ENCODE results near the gene LRIG1. TPM values are rescaled to one million over a fixed set of nuclear protein-coding genes. Genes with fewer than 3 reads are reported as not detected.

LRIG1 gene
- total RNA-seq, 3 donors from 2014 or later = 66.1 to 227 (median 131) TPM

- no peaks in the 10 kb centered on the region for H3K27me3 ChIP-seq
- DNase-seq (ENCODE audit: low spot score in 2 of 2) = no peak
- peaks cover 3% of the 10 kb centered on the region for H3K36me3 ChIP-seq
- H3K9me3 ChIP-seq = no peaks in the 10 kb centered on the region
- intact Hi-C loops (cut with DNase I; ENCODE audit: low total_unique reads) = no loop called here
- no peaks in the 10 kb centered on the region for H3K4me1 ChIP-seq
- TF ChIP-seq POLR2AphosphoS5 (IDR thresholded peaks at IDR 0.05) = no peak
- no peak for TF ChIP-seq POLR2A (IDR thresholded peaks at IDR 0.05)
- H3K27ac ChIP-seq = no peak overlapping the region
- H3K4me3 ChIP-seq = no peak overlapping the region
Observed at GRCh38 chr3:66410976-66411375, 89.8 kb downstream of the LRIG1 start.

DNA sequence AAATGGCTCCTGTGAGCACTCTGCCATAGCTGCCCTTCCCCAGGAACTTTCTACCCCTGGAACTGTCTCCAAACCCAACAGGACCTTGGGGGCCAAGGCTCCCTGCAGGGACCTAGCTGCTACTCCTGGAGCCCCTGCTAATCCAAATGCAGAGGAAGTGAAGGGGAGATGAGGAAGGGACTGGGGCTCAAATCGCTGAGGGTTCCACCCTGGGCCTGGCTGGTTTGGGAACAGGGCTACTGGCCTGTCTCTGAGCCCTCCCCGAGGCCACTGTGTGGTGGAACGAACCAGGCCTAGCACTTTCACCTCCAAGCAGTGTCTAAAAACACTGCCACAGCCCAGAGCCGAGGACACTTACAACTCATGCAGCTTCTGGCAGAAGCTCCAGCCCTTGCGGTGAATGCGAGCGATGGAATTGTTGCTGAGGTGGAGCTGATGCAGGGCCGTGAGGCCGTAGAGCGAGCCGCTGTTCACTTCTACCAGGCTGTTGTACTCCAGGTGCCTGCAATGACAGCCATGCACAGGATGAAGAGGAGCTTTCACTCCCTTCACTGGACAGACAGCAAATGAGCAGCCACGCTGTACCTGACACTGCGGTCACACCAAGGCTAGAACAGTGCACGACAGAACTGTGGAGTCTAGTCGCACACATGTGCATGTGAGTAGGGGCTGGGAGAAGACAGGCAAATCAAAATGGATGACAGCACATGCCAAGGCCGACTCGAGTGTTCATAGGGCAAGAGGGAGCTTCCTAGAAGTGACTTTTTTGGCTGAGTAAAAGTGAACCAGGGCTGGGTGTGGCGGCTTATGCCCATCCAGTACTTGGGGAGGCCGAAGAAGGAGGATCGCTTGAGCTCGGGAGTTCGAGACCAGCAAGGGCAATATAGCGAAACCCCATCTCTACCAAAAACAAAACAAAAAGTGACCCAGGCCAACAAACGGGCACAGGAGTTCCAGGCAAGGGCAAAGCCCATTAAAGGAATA, 90.8 kb downstream of the LRIG1 start:
- H3K9me3 ChIP-seq = no peaks in the 10 kb centered on the region
- intact Hi-C loops (cut with DNase I; ENCODE audit: low total_unique reads) = loop anchor here (10.0 kb wide), 1 partner anchor 385 kb away; no protein-coding TSS in a partner anchor
- no peak overlapping the region for H3K4me3 ChIP-seq
- no peaks in the 10 kb centered on the region for H3K4me1 ChIP-seq
- H3K27me3 ChIP-seq = no peaks in the 10 kb centered on the region
- H3K36me3 ChIP-seq = peaks cover 3% of the 10 kb centered on the region
- peak overlapping the region in 1 of 2 donors; percentile 19 for H3K27ac ChIP-seq
- DNase-seq (ENCODE audit: low spot score in 2 of 2) = no peak
- no peak for TF ChIP-seq POLR2A (IDR thresholded peaks at IDR 0.05)
- TF ChIP-seq CTCF (IDR thresholded peaks at IDR 0.05) = no peak
- no peak for TF ChIP-seq POLR2AphosphoS5 (IDR thresholded peaks at IDR 0.05)

GRCh38 chr3:66407611-66408218, 93.1 kb downstream of the LRIG1 start:
- peaks cover 0 to 8% of the 10 kb centered on the region in 2 donors for H3K4me1 ChIP-seq
- no peaks in the 10 kb centered on the region for H3K9me3 ChIP-seq
- TF ChIP-seq POLR2AphosphoS5 (IDR thresholded peaks at IDR 0.05) (peak in 1 of 3 donors; percentile 9), POLR2A (IDR thresholded peaks at IDR 0.05) (no peak), CTCF (IDR thresholded peaks at IDR 0.05) (peak; percentile 73 to 91 (median 85))
- peak; percentile 39 to 69 for DNase-seq (ENCODE audit: low spot score in 2 of 2)
- no peak overlapping the region for H3K4me3 ChIP-seq
- H3K27ac ChIP-seq = peak overlapping the region in 1 of 2 donors; percentile 9
- no peaks in the 10 kb centered on the region for H3K27me3 ChIP-seq
- no peaks in the 10 kb centered on the region for H3K36me3 ChIP-seq
- intact Hi-C loops (cut with DNase I; ENCODE audit: low total_unique reads) = loop anchor here (10.0 kb wide), 1 partner anchor 387 kb away; no protein-coding TSS in a partner anchor

DNA sequence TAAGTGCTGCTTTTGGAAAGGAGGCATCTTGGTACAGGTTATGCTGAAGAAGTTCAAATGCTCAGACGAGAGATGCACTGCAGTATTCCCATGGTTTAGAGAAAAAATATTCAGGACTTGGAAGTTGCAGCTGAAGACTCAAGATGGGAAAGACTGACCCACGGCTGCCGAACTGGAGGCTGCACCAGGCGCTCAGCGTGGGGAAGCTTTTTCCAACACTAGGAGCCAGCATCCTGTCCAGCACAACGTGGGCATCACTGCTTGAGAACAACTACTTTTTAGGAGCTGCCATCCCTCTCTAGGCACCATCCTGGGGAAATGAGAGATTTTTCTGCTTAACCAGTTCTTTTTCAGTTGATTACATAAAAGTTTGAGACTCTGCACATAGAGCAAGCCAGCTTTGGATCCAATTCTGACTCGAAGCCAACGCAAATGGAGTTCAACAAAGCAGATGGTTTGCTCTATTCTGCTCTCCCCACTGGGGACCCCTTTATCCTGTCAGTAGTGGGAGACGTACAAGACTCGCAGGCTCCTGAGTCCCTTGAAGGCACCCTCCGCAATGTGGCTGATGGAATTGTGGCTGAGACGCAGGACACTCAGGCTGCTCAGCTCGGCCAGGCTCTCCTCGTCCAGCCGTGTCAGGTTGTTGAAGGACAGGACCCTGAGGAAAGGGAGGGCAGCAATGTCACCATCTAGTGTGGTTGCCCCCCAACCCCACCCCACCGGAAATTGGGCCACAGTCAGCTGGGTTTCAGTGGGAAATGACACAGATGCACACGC, 93.8 kb downstream of the LRIG1 start:
- peak overlapping the region in 1 of 2 donors; percentile 9 for H3K27ac ChIP-seq

More for the DNA sequence above, 93.8 kb downstream of the LRIG1 start:
- Histone ChIP-seq H3K4me1 (peaks cover 0 to 8% of the 10 kb centered on the region in 2 donors), H3K36me3 (no peaks in the 10 kb centered on the region), H3K9me3 (no peaks in the 10 kb centered on the region), H3K27me3 (no peaks in the 10 kb centered on the region), H3K4me3 (no peak overlapping the region)
- intact Hi-C loops (cut with DNase I; ENCODE audit: low total_unique reads) = loop anchor here (10.0 kb wide), 1 partner anchor 388 kb away; no protein-coding TSS in a partner anchor
- TF ChIP-seq CTCF (IDR thresholded peaks at IDR 0.05) (no peak), POLR2A (IDR thresholded peaks at IDR 0.05) (no peak), POLR2AphosphoS5 (IDR thresholded peaks at IDR 0.05) (no peak)
- DNase-seq (ENCODE audit: low spot score in 2 of 2) = no peak

Data from breast epithelium (tissue), 4 donors.